HEK293 (cell line): ENCODE results near the gene GPX3.

Experiments used
- ATF2 ChIP-seq: fragments of 450-650 bp; formaldehyde crosslinking; IDR thresholded peaks from 2 replicates; pipeline ENCODE4 v1.5.1; 2016; ENCODE audit warnings: missing biosample characterization, missing genetic modification characterization, low read depth
- ZBTB7A ChIP-seq: fragments of 450-650 bp; formaldehyde crosslinking; IDR thresholded peaks from 2 replicates; pipeline ENCODE4 v1.5.1; 2016; ENCODE audit warnings: low read depth, missing biosample characterization, missing genetic modification characterization
- ZNF24 ChIP-seq: fragments of 450-650 bp; formaldehyde crosslinking; IDR thresholded peaks from 2 replicates; pipeline ENCODE4 v1.5.1; 2016; ENCODE audit warnings: missing biosample characterization, missing genetic modification characterization
- ZNF530 ChIP-seq: fragments of 450-650 bp; formaldehyde crosslinking; IDR thresholded peaks from 2 replicates; pipeline ENCODE4 v1.5.1; 2016; ENCODE audit warnings: low read depth, missing biosample characterization, missing genetic modification characterization
- TF ChIP-seq, protein P1 (sequence below): sonication (generic); formaldehyde crosslinking; IDR thresholded peaks from 2 replicates; pipeline ENCODE4 v1.8.1; 2022; ENCODE audit warnings: mild to moderate bottlenecking, moderate library complexity, missing genetic modification reagents

DNA sequence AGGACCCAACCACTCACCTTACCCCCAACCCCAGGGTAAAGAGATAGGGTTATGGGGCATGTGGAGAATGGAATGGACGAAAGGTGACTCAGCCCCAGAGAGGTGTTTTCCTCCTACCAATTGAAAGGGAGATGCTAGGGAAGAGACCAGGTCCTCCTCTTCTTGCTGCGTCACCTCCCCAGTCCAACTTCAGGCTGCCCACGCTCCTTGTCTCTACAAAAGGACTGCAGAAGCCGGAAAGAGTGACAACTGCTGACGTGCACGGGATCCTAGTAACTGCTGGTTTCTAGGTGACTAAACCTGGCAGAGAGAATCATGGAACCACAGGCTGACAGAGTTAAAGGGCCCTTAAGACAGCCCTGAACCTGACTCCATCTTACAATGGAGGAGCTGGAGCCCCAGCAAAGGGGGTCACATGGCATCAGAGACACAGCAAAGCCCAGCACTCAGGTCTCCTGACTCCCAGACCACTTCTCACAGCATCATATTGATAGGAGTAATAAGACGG, 2.2 kb downstream of the GPX3 start:
- TF ChIP-seq, protein P1, sequence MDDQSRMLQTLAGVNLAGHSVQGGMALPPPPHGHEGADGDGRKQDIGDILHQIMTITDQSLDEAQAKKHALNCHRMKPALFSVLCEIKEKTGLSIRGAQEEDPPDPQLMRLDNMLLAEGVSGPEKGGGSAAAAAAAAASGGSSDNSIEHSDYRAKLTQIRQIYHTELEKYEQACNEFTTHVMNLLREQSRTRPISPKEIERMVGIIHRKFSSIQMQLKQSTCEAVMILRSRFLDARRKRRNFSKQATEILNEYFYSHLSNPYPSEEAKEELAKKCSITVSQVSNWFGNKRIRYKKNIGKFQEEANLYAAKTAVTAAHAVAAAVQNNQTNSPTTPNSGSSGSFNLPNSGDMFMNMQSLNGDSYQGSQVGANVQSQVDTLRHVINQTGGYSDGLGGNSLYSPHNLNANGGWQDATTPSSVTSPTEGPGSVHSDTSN (CRISPR knock-in tag): no peak
- no peak for TF ChIP-seq ZBTB7A (tag by site-specific recombination)
- no peak for TF ChIP-seq ZNF24 (tag by site-specific recombination)
- no peak for TF ChIP-seq ZNF530 (tag by site-specific recombination)
- TF ChIP-seq ATF2: no peak
